Measurements from ENCODE around the gene TMEM108.

DNA sequence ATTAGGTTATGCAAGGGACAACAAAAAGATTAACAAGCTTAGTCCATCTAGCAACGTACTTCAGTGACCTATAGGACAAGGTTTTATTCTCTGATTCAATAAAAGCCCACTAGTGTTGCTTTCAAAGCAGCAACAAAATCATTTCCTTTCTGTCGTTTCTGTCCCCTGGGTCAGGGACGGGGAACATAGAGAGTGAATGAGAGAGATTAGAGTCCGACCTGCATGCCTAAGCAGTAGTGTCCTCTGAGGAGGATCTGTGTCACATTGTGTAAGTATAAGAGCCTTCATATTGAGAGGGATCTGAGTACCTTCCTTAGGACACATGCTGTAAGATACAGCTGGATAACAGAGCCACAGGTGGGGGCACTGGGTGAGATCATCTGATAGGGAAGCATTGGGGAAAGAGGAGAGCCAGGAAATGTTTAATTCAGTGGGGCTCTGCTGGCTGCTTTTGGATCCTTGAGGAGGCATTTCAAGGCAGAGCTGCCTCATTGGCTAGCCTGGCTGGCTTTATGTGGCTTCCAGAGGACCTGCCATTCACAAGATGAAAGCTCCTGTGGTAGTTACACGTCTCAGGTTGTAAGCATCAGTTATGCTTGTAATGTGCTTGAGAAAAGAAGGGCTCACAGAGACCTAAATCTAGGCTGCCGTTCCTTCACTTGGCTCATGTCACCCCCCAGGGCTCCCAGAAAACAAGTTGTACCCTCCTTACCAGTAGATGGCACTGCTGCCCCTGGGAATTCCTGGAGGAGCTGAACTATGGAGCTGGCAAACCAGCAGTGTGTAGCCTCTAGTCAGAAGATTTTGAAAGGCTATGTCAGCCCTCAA is 2.7 kb downstream of the TMEM108 start:
- TF ChIP-seq, protein P1, sequence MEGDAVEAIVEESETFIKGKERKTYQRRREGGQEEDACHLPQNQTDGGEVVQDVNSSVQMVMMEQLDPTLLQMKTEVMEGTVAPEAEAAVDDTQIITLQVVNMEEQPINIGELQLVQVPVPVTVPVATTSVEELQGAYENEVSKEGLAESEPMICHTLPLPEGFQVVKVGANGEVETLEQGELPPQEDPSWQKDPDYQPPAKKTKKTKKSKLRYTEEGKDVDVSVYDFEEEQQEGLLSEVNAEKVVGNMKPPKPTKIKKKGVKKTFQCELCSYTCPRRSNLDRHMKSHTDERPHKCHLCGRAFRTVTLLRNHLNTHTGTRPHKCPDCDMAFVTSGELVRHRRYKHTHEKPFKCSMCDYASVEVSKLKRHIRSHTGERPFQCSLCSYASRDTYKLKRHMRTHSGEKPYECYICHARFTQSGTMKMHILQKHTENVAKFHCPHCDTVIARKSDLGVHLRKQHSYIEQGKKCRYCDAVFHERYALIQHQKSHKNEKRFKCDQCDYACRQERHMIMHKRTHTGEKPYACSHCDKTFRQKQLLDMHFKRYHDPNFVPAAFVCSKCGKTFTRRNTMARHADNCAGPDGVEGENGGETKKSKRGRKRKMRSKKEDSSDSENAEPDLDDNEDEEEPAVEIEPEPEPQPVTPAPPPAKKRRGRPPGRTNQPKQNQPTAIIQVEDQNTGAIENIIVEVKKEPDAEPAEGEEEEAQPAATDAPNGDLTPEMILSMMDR (IDR thresholded peaks at IDR 0.05; ENCODE audit: low read length) = peak; percentile 73
- TF ChIP-seq EZH2 (IDR thresholded peaks at IDR 0.05; ENCODE audit: borderline replicate concordance, low read length) = no peak

All from OCI-LY1 (cell line).